HG03039 (cell line): ENCODE results near the gene STAM.
A peak's percentile ranks its signal among the peaks of the same experiment; 100 is the strongest.

ENCODE experiments used
- ATAC-seq: cut with Tn5 transposase; IDR thresholded peaks from one replicate; pipeline ENCODE4 v1.9.1; 2021; ENCODE audit warnings: mild to moderate bottlenecking, moderate library complexity; ENCODE audit not compliant: unreplicated experiment

The STAM gene

DNA sequence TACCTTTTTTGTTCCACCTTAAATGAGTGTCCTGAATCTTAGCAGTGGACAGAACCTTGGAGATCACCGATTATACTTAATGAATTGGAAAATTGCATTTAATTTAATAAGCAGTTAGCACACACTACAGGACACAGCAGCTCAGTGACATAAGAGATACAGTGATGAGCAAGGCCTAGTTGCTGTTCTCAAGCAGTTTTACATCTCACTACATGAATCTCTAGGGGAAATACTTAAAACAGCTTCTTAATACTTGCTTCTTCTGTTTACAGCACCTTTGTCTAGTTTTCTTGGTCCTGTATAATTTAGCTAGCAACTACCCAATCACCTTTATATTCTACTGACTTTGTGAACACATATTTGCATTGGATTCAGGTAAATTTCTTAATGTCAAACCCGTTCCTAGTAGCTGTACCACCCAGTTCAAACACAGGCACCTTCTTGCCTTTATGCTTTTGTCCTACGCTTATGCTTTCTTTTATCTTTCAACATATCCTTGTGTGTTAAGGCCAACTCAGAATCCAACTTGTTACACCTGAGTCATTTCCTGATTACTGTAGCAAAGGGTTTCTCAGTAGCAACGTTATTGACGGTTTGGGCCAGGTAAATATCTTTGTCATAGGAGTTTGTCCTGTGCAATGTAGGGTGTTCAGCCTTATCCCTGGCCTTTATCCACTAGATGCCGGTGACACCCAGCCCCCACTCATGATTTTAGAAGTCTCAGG, 1.8 kb downstream of the STAM start:
- ATAC-seq, result no peak

DNA sequence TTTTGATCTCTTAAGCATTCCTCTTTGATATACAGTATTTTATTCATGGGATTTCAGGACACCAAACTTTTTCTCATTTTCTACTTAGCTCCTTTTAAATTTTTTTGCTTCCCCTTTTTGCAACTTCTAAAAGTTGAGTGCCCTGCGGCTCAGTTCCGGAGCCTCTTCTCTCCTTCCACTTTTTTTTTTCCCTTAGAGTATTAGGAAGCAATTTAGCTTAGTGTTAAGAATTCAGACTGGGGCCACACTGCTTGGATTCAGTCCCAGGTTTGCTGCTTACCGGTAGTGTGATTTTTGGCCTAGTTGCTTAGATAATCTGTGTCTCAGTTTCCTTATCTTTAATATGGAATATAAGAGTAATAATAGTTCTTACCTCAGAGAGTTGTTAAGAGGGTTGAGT, 3.4 kb downstream of the STAM start:
- no peak for ATAC-seq

DNA sequence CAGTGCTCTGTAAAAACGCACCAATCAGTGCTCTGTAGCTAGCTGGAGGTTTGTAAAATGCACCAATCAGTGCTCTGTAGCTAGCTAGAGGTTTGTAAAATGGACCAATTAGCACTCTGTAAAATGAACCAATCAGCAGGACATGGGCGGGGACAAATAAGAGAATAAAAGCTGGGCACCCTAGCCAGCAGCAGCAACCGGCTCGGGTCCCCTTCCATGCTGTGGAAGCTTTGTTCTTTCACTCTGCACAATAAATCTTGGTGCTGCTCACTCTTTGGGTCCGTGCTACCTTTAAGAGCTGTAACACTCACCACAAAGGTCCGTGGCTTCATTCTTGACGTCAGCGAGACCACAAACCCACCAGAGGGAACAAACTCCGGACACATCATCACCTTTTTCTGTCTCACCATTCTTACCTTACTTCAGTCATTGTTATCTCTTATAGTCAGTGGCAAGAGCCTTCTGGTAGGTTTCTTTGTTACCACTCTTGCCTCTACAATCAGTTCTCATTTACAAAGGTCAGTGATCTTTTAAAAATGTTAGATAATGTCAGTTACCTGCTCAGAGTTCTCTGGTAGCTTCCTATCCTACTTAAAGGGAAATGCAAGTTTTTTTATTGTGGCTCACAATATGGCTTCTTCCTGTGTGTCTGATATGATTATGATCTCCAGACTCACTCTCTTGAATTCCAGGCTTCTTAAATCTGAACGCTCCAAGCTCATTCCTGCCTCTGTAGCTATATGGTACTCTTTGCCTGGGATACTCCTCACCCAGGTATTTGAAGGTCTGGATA, 4.5 kb downstream of the STAM start:
- no peak for ATAC-seq

DNA sequence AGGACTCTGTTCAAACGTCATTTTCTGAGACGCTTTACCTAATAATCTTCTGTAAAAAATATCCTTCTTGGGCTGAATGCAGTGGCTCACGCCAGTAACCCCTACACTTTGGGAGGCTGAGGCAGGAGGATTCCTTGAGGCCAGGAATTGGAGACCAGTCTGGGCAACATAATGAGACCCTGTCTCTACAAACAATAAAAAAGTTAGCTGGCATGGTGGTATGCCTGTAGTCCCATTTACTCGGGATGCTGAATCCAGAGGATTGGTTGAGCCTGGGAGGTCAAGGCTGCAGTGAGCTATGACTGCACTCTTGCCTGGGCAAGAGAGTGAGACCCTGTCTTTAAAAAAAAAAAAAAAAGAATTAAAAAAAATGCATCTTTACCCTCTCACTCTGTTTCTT, 5.1 kb downstream of the STAM start:
- no peak for ATAC-seq

DNA sequence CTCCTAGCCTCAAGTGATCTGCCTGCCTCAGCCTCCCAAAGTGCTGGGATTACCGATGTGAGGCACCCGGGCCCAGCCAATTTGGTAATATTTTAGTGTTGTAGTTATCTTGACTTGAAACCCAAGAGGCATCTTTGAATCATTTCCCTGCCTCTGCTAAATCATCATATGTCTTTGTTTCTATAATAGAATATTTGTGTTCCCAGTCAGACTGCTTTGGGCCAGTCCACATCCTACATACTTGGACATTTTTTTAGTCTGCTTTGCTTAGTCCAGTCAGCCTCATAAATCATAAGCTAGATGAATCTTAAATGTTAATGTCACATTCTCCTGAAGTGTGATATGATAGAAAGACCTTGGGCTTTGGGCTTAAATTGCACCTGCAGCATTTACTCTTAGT, 5.9 kb downstream of the STAM start:
- no peak for ATAC-seq

DNA sequence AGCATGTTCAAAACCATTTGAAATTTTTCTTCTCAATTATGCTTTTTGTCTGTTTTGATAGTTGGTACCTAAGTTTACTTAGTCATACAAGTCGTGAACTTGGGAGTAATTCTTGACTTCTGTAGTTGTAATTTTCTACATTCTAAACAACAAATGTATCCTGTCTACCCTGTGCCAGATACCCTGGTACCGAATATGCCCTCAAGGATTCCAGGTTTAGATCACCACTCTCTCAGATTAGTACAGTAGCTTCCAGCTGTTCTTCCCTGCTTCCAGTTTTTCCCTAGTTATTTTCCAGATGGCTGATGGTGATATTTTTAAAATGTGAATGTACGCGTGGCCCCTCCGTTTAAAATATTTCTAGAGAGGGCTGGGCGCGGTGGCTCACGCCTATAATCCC, 6.5 kb downstream of the STAM start:
- ATAC-seq, result no peak

DNA sequence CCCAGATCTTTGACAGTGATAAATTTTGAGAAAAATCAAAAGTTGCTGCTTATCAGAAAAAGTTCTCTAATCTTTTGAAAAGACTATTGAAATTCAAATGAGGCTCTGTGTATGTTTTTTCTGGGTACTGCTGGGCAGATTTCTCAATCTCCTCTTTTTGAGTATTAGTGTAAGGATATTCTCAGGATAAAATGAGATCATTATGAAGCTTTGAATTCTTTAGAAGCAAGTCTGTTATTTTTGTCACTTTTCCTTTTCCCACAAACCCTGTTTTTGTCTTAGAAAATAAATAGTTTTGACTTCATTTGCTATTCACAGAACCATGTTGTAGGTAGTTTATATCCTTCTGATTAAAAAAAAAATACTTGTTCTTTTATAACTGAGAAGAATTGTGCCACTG, 7.9 kb downstream of the STAM start:
- no peak for ATAC-seq

DNA sequence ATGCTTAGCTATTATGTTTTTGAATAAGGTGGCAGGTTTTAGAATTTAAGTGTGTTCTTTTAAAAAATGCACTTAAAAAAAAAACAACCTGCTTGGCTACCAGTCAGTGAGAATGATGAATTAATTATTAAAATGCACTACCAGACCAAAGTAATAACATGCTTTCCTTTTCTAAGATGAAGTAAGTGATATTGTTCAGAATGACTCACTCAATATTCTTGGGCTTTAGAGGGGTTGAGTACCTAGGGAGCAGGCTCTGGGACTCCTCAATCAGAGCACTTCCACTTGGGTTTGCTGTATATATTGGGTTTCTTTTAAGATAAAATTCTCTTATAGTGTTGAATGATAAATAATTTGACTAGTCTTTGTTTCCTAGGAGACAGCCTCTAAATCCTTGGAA, 8.6 kb downstream of the STAM start:
- ATAC-seq, result no peak

DNA sequence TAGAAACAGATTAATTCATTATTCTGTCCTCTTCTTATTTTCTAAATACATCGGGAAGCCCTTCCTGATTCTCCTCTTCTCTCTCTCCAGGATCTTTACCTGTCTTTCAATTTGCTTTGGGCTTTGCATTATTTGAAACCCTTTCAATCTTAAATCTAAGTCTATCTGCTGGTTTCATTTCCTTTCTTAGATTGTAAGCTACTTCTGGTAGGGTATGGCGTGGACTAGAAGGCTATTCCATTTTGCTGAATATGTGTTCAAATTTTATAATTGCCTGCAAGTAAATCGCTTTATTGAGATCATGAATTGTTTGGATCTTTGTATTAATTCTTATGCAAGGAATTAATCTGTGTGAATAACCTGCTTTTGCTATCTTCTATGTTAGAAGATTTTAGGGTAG, 11.1 kb downstream of the STAM start:
- no peak for ATAC-seq

DNA sequence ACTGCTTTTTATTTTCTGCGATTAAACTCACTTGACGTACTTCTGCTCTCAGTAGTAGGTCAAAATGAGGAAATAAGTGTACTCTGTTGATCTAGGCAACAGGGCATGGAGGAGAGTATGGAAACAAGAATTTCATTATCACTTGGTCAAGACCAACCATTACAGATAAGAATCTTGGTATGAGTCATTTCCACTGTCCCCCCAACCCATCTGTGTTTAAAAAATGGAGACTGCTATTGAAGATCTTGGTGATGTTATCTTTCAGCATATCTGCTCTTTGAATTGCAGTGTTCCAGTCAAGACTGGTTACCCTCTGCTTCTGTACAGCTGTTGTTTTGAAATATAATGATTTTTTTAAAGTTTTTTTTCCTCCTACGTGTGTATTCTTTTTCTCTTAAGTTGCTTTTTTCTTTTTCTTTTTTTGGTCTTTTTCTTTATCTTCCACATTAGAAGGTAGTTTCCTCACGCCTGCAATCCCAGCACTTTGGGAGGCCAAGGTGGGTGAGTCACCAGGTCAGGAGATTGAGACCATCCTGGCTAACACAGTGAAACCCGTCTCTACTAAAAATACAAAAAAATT, 11.7 kb downstream of the STAM start:
- ATAC-seq, result peak; percentile 90

DNA sequence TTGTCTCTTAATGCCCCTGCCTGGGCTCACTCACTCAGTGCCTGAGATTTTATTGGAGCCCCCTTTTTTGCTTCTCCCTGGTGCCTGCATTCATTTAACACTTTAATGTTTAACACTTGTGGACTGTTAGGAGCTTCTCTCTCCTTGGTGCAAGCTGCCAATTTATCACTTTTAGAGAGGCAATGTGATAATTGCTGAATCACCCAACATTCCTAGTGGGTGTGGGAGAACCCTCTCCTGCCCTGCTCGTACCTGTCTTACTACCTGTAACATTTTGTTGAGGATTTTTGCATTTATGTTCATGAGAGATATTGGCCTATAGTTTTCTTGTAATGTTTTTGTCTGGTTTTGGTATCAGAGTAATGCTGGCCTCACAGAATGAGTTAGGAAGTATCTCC, 13.2 kb downstream of the STAM start:
- no peak for ATAC-seq

DNA sequence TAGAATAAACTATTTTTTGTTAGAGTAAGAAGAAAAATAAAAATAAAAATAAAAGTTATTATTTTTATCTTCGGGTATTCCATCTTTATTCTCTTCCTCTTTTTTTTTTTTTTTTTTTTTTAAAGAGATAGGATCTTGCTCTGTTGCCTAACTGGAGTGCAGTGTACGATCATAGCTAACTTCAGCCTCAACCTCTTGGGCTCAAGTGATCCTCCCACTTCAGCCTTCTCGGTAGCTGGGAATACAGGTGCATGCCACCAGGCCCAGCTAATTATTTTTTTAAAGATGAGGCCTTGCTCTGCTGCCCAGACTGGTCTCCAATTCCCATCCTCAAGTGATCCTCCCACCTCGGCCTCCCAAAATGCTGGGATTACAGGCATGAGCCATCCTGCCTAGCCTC, 15.4 kb downstream of the STAM start:
- ATAC-seq, result no peak

DNA sequence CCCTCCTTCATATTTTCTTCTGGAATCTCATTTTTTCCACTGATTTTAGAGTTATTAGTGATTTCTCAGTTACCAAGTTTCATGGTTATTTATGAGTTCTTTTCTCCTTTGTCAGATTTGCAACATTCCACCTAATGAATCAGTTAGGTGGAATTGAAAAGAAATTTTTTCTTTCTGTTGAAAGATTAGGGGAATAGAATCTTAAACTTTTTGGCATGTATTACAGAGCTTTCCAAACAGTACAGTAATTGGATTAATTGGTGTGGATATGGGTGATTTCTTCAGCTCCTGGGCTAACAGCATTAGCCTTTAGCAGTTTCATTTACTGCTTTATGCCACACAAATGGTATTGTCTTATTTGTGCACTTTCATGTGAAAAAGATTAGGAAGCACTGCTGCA, 17.0 kb downstream of the STAM start:
- ATAC-seq, result no peak

DNA sequence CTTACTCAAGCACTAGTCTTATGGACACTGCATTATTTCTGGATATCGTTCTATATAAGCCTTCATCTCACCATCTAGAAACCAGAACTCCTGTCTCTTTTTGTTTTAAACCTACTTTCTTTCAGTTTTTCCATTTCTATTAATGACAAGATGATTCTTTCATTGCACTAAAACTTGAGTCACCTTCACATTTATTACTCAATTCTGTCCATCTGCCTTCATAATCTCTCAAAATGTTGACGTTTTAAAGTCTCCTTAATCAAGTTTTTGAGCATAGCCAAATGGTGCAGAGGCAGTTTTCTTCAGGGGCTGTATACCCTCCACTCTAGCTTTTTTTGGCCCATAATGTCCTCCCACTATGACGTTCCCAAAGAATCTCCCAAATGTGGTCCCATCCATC, 17.6 kb downstream of the STAM start:
- ATAC-seq, result no peak

DNA sequence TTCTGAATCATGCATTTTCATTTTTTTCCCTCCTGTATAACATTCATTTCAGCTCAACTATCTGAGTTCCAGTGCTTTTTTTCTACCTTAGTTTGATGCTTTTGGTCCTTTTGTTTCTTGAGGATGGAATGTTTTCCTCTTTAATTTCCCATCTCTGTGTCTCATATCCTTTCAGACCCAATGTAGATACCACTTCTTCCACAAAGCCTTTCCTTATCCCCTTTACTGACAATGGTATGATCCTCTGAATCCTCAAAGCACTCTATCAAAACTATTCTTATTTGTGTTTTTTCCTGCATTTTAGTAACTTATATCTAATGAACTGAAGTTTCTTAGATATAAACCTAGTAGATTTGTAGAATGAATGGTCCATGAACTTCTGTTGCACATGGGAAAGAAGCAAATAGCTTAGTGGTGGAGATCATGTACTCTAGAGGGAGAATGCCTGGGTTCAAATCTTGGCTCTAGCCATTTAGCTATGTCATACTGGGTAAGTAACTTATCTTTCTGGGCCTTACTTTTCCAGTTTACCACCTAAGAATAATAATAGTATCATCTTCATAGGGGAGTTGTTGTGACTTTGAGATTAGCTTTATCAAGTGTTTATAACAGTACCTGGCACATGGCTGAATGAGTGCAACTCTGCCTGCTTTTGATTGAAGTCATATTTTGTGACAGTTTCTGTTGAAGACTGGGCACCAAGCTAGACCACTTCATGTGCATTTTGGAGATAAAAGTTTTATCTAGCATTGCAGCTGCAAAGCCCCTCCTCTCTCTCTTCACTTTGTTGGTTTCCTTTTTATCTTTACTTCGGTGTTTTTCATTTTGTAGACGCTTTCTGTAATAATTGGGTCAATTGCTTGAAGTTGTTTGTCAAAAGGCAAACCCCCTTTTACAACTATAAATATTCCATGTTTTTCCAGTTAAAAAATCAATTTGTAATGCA, 18.5 kb downstream of the STAM start:
- ATAC-seq, result no peak

DNA sequence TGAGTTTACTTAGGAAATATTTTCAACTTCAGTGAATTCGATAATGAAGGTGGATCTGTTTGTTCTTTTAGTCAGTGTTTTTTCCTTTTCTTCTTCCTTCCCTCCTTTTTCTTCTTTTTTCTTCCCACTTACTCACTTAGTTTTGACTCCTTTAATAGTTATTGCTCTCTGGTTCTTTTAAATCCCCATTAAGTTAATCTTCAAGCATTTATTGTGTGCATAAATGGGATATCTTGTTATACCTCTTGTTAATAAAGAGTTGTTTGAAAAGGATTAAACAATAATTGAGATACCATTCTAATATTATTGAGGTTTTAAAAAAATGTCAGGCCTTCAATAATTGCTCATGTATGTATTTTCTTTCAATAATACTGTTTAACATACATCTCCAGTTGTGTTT, 19.5 kb downstream of the STAM start:
- no peak for ATAC-seq

DNA sequence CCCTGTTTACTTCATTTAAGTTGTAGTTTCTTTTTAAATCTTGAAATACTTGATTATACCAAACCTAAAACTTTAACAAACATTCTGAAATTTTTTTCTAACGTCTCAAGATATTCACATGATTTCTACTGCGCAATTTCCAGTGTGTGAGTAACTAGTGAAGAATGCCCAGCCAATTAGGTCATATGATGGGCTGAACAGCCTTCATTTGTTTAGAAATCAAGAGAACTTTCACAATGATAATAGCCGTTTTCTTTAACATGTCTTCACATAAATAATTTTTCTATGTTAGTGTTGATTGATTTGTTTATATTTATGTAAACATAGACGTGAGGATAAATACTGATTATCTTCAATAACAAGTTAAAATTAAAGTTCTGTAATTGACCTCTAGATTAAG, 21.8 kb downstream of the STAM start:
- no peak for ATAC-seq

DNA sequence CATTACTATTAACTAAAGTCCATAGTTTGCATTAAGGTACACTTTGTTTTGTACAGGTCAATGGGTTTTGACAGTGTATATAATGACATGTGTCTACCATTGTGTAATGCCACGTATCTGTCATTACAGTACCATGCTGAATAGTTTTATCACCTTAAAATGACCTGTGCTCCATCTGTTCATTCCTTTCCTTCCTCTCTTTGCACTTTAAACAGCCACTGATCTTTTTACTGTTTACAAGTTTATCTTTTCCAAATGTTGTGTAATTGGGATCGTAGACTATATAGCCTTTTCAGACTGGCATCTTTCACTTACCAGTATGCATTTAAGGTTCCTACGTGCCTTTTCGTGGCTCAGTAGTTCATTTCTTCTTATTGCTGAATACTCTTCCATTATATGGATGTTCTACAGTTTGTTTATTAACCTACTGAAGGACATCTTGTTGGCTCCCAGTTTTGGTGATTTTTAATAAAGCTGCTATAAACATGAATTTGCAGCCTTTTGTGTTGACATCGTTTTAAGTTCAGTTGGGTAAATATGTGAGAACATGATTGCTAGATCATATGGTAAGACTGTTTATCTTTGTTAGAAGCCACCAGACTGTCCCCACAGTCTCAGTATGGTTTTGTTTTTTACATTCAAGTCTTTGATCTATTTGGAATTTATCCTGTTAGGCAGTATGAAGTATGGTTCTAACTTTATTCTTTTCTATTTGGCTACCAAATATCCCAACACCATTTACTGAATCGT, 24.7 kb downstream of the STAM start:
- no peak for ATAC-seq

DNA sequence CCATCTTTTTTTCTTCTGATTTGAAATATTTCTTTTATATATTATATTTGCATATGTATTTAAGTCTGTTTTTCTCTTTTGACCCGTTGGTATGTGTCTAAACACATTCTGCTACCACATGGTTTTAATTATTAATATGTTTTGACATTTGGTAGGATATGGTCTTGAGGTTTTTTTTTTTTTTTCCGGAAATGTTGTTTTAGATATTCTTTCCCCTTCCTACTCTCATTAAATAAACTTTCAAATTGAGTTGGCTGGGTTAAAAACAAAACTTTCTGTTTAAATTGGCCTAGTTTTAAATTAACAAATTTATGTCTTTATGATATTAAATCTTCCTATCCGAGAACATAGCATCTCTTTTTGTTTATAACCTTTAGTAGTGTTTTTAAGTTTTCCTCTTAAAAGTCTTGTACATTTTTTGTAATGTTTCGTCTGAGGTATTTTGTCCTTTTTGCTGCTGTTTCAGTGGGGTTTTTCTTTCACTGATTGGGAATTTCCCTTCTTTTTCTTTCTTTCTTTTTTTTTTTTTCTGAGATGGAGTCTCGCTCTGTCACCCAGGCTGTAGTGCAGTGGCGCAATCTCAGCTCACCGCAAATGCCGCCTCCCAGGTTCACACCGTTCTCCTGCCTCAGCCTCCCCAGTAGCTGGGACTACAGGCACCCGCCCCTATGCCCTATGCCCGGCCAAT, 25.4 kb downstream of the STAM start:
- ATAC-seq, result no peak

DNA sequence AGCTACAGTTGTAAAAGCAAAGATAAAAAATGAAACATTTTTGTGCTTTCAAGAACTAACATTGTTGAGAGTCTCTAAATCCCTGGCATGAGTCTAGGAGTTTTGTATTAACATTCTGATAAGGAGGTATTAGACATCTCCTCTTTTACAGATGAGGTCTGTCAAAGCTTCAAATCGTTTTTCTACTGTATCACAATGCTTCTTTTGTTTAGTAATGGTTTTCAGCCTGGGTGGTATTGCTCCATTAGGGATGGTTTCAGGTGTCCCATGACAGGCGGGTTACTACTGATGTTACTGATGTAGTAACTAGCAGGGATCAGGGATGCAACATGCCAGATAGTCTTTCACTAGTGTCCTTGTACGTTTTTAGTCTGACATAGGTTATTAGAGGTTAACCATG, 27.4 kb downstream of the STAM start:
- no peak for ATAC-seq
